Measurements from ENCODE around the gene MIEN1.

- TF ChIP-seq, protein P1, sequence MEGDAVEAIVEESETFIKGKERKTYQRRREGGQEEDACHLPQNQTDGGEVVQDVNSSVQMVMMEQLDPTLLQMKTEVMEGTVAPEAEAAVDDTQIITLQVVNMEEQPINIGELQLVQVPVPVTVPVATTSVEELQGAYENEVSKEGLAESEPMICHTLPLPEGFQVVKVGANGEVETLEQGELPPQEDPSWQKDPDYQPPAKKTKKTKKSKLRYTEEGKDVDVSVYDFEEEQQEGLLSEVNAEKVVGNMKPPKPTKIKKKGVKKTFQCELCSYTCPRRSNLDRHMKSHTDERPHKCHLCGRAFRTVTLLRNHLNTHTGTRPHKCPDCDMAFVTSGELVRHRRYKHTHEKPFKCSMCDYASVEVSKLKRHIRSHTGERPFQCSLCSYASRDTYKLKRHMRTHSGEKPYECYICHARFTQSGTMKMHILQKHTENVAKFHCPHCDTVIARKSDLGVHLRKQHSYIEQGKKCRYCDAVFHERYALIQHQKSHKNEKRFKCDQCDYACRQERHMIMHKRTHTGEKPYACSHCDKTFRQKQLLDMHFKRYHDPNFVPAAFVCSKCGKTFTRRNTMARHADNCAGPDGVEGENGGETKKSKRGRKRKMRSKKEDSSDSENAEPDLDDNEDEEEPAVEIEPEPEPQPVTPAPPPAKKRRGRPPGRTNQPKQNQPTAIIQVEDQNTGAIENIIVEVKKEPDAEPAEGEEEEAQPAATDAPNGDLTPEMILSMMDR (IDR thresholded peaks at IDR 0.05) = peak; percentile 86 to 97 (median 93)
- TF ChIP-seq POLR2AphosphoS5 (IDR thresholded peaks at IDR 0.05) (peak; percentile 88 to 98 (median 96)), POLR2A (IDR thresholded peaks at IDR 0.05) (peak; percentile 91), EP300 (IDR thresholded peaks at IDR 0.05; ENCODE audit: low read depth) (peak; percentile 57)
These were observed at the start of gene MIEN1 for GRCh38 chr17:39730095-39730921.

All from transverse colon (tissue), 4 donors.